NCI-H82 (cell line): ENCODE data around the gene ARHGAP15.
A peak's percentile ranks its signal among the peaks of the same experiment; 100 is the strongest.

Source experiments
- DNase-seq: peaks from one replicate; lab custom pipeline; 2025; lab: John Stamatoyannopoulos, UW

Gene ARHGAP15

GRCh38 chr2:143720095-143720664, 591.0 kb downstream of the ARHGAP15 start:
- DNase-seq = no peak

DNA sequence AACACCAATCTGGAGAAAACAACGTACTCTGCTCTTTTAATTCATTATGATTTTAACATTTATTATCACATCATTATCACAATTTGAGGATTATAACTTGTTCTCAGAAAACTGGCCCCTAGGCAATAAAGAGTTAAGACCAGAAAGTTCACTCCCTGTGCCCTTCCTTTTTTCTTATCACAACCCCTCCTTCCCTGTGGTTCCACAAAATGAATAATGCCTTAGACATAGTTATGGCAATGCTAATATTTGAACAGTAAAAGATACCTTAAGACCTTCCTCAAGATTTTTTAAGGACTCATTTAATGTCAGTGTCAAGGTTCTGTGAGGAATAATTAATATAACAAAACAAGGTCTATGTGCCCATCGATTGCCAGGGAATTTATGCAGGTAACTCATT, 596.2 kb downstream of the ARHGAP15 start:
- no peak for DNase-seq

GRCh38 chr2:143726151-143726845, 597.1 kb downstream of the ARHGAP15 start:
- DNase-seq = no peak

- DNase-seq = no peak
Measured at GRCh38 chr2:143728498-143728897, 599.3 kb downstream of the ARHGAP15 start.

GRCh38 chr2:143729296-143729814, 600.1 kb downstream of the ARHGAP15 start:
- no peak for DNase-seq

GRCh38 chr2:143730155-143730952, 601.1 kb downstream of the ARHGAP15 start:
- DNase-seq = no peak

DNA sequence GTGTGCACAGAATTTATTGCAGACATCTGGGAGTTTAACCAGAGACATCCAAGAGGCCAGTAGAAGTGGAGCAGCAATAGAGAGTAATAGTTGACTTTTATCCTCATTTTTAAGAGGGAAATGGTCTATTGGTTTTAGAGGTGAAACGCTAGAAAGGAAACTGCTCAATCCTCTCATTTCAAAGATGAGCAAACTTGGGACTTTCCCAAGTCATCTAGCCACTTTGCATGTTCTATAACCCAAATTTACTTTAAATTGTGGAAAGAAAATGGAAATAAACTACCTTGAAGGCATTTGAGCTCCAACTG, 601.7 kb downstream of the ARHGAP15 start:
- no peak for DNase-seq

- peak; percentile 4 for DNase-seq
Measured at GRCh38 chr2:143732076-143732475, 602.9 kb downstream of the ARHGAP15 start.

DNA sequence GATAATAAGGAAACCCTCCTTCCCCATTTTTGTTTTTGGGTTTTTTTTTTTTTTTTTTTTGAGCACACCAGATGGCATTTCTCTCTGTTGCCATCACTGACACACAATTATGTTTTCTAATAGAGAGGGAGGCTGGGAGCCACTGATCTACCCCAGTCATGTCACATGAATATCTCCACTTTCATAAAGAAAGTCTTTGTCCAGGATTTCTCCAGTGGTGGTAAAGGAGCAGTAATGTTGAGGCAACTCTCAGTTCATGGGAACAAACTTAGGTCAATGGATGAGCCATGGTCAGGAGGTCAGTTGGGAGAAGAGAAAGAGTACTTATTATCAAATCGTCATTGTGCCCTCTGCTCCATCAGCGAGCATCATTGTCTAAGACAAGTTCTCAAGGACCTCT, 603.7 kb downstream of the ARHGAP15 start:
- no peak for DNase-seq

GRCh38 chr2:143734507-143734906, 605.3 kb downstream of the ARHGAP15 start:
- DNase-seq = no peak

DNA sequence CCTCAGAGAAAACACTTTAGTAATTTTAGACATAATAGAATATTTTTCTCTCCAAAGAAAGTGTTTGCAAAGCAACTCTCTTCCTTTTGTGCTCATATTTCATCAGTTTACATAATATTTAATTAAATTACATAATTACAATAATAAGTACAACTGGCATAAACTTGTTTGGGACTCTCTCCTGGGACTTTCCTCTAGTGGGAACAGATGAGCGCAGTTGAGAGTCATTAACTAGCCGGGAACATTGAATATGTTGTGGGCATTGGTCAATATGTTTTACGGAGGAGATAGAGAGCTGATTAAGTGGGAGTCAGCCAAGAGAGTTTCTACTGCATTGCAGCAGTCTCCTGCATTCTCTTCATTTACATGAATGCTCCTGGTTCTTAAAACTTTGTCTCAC, 607.7 kb downstream of the ARHGAP15 start:
- DNase-seq = no peak

GRCh38 chr2:143740431-143740830, 611.2 kb downstream of the ARHGAP15 start:
- DNase-seq = no peak

DNA sequence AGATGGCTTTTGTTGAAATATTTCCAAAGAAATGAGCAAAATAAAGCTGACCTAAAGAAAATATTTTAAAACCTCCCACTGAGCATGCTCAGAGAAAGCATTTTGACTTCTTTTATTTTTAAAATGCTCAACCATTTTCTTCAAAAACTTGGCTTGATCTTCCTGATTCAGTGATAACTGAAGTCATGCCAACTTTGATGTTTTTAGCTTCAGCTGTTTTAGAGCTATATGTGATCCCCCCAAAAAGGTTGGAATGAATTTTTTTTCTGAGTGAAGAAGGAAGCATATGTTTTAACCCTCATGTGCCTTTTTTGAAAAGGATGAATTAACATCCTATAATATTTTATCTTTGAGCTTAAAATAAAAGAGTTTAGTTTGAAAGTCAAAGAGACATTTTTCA, 612.0 kb downstream of the ARHGAP15 start:
- DNase-seq = no peak

GRCh38 chr2:143742581-143742980, 613.4 kb downstream of the ARHGAP15 start:
- DNase-seq = no peak

- no peak for DNase-seq
Measured at GRCh38 chr2:143744114-143744513, 614.9 kb downstream of the ARHGAP15 start.

GRCh38 chr2:143745060-143745459, 615.8 kb downstream of the ARHGAP15 start:
- no peak for DNase-seq

- no peak for DNase-seq
Measured at GRCh38 chr2:143754742-143755141, 625.5 kb downstream of the ARHGAP15 start.

DNA sequence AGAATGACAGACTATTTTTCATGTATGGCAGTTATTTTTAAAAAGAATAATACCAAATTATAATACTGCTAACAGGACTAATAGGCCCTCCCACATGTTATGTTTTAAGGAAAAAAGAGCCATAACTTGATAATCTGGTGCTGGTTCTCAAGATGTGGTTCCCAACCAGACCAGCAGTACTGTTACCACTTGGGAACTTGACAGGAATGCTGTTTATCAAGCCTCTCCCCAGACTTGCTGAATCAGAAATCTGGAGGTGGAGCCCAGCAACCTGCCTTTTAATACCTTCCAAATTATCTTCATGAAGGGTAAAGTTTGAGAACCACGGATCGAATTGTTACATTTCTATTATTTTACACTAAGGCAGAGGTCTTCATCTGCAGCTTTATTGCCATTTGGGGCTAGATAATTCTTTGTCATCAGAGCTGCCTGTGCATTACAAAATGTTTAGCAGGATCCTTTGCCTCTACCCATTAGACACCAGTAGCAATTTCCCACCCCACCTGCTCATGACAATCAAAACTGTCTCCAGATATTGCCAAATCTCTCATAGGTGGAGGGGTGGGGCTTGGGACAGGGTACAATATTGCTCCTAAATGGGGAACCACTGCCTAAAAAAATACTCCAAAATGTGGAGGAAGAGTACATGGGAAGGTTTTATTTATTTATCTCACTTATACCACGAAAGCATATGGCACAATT, 629.6 kb downstream of the ARHGAP15 start:
- DNase-seq = no peak

DNA sequence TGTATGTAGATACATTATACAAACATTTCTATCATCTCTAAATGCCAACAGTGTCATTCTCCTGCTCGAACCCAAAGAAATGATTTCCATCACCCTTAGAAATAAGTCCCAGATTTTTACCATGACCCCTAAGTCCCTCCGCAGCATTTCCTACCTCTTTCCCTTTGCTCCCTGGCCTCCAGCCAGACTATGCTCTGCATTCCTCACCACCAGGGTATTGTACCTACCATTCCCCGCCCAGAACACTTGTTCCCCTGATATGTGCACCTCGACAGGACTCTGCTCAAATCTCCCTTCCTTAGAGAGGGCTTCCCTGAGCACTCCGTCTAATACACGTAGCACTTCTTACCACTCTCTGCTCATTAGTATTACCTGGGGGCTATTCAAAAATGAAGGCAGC, 630.2 kb downstream of the ARHGAP15 start:
- no peak for DNase-seq

DNA sequence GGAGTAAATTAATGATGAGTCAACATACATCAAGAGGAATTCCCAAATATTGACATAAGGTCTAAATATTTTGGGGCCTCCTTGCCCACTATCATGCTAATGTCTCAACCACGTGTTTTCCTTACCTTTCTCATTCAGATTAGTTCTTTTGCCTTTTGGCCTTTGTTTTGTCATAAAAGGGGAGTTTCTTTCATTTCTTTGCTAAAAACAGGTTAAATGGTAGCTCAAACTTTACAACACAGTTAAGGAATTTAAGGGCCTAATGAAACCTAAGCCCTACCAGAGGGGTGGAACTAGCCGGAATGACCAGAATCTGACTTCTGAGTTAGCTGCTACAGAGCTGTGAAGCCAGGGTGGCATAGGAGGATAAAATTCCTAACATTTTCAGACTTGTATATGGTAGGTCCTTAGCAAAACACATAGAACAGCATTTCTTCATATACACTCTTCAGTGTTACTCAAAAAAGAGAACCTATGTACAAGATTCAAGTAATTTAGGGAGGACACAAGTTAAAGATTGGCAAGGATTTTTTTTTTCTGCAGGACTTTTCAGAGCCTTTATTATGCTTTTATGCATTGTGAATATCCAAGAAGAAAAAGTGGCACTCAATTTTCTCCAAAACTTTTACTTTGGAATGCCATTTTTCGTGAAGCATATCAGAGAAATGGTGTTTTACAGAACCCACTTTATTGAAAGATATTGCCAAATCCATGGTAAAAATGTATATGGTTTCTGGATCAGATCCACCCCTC, 633.1 kb downstream of the ARHGAP15 start:
- no peak for DNase-seq

- DNase-seq = peak; percentile 22
Measured at GRCh38 chr2:143764261-143764660, 635.0 kb downstream of the ARHGAP15 start.

- no peak for DNase-seq
Measured at GRCh38 chr2:143764706-143765105, 635.5 kb downstream of the ARHGAP15 start.
